GM12878 (cell line): ENCODE measurements around the gene TEC. TPM values are rescaled to one million over a fixed set of nuclear protein-coding genes. Genes with fewer than 3 reads are reported as not detected.

Experiments used
- ATAC-seq: fragments of 200-7000 bp; cut with Tn5 transposase; 3 replicates; pipeline ENCODE4 v1.9.1; 2020; ENCODE audit warnings: mild to moderate bottlenecking, moderate library complexity
- Bru-seq: library from RNA; stranded (reverse); fragments of 400-500 nt; gene quantifications from one replicate; lab custom pipeline; 2021; lab: Mats Ljungman, UMichigan
- BruChase-seq, 2 experiments: library from RNA; stranded (reverse); fragments of 400-500 nt; gene quantifications; one replicate each; lab custom pipeline; 2021; lab: Mats Ljungman, UMichigan
- BruUV-seq: library from RNA; stranded (reverse); fragments of 400-500 nt; replicated peaks from 2 replicates; lab custom pipeline; 2021; lab: Mats Ljungman, UMichigan
- CTCF ChIA-PET: fragments of 300-600 bp; sonication (Branson Sonifier 250); formaldehyde crosslinking; extraction: SDS; loops from one replicate; lab custom pipeline; 2021; ENCODE audit warnings: inconsistent platforms; lab: Yijun Ruan, JAX
- POLR2A ChIA-PET: fragments of 350-600 bp; formaldehyde crosslinking; extraction: SDS; loops from one replicate; lab custom pipeline; 2021; ENCODE audit warnings: inconsistent platforms; lab: Charles Lee
- RAD21 ChIA-PET: fragments of 300-600 bp; sonication (Branson Sonifier 250); formaldehyde crosslinking; loops from one replicate; lab custom pipeline; 2023; ENCODE audit warnings: antibody characterized with exemption; ENCODE audit not compliant: unreplicated experiment; lab: Charles Lee
- SMC1A ChIA-PET: fragments of 300-600 bp; sonication (Branson Sonifier 250); formaldehyde crosslinking; loops from one replicate; lab custom pipeline; 2023; ENCODE audit not compliant: unreplicated experiment, uncharacterized antibody; lab: Charles Lee
- DNase-seq: peaks from one replicate; pipeline ENCODE4 v3.0.0-alpha.2; 2011; ENCODE audit warnings: low read depth, low spot score
- FAIRE-seq: peaks from 3 replicates; lab custom pipeline; 2011; peaks lifted over from hg19 to GRCh38; lab: Jason Lieb, UNC
- H2AFZ ChIP-seq: 2 replicates; pipeline ENCODE4 v1.6.0; 2011; ENCODE audit warnings: low read depth, low read length, control low read depth; ENCODE audit not compliant: control insufficient read depth
- H3K27ac ChIP-seq: 2 replicates; pipeline ENCODE4 v1.5.1; 2011; ENCODE audit warnings: control low read depth; ENCODE audit not compliant: control insufficient read depth, insufficient read depth
- H3K27me3 ChIP-seq, 2 experiments: replicated peaks in 1 of 2; 2 replicates each; pipeline versions ENCODE4 v1.6.0 to v1.6.1; 2011; ENCODE audit warnings: low read length in 1 of 2; ENCODE audit not compliant: control insufficient read depth in 2 of 2, insufficient read depth in 2 of 2
- H3K36me3 ChIP-seq, 2 experiments: 2 replicates each; pipeline ENCODE4 v1.5.1; 2011; ENCODE audit warnings: low read length in 1 of 2; ENCODE audit not compliant: control insufficient read depth in 2 of 2, insufficient read depth in 2 of 2
- H3K4me1 ChIP-seq: 2 replicates; pipeline ENCODE4 v1.6.1; 2011; ENCODE audit warnings: mild to moderate bottlenecking, low read length, moderate library complexity, mixed read lengths; ENCODE audit not compliant: control insufficient read depth, insufficient read depth
- H3K4me2 ChIP-seq: 2 replicates; pipeline ENCODE4 v1.6.0; 2011; ENCODE audit warnings: control low read depth; ENCODE audit not compliant: control insufficient read depth, insufficient read depth
- H3K4me3 ChIP-seq: fragments of 200-600 bp; sonication (generic); 2 replicates; pipeline ENCODE4 v1.5.1; 2016
- H3K79me2 ChIP-seq: 2 replicates; pipeline ENCODE4 v1.6.0; 2011; ENCODE audit warnings: low read length; ENCODE audit not compliant: control insufficient read depth, insufficient read depth
- H3K9ac ChIP-seq: 2 replicates; pipeline ENCODE4 v1.8.0; 2011; ENCODE audit warnings: low read length, control low read depth, mixed read lengths; ENCODE audit not compliant: control insufficient read depth, insufficient read depth
- H3K9me3 ChIP-seq: replicated peaks from 3 replicates; pipeline ENCODE4 v1.5.1; 2011; ENCODE audit warnings: mild to moderate bottlenecking, low read length; ENCODE audit not compliant: control insufficient read depth, insufficient read depth
- H4K20me1 ChIP-seq: 2 replicates; pipeline ENCODE4 v1.6.0; 2011; ENCODE audit not compliant: control insufficient read depth, insufficient read depth
- ATF2 ChIP-seq: IDR thresholded peaks from 2 replicates; pipeline ENCODE4 v1.6.1; 2012; ENCODE audit warnings: low read length, inconsistent platforms
- DPF2 ChIP-seq: fragments of 450-650 bp; IDR thresholded peaks from 2 replicates; pipeline ENCODE4 v1.6.1; 2017; ENCODE audit warnings: mild to moderate bottlenecking
- EED ChIP-seq: sonication (generic); IDR thresholded peaks from 2 replicates; pipeline ENCODE4 v1.6.1; 2016; ENCODE audit warnings: antibody characterized with exemption, low read depth
- HCFC1 ChIP-seq: fragments of 150-350 bp; IDR thresholded peaks from 2 replicates; pipeline ENCODE4 v1.6.1; 2014; ENCODE audit warnings: low read length
- IKZF1 ChIP-seq: fragments of 450-650 bp; conservative IDR thresholded peaks from 2 replicates; pipeline ENCODE4 v1.6.1; 2017; ENCODE audit warnings: antibody characterized with exemption, mild to moderate bottlenecking
- LARP7 ChIP-seq: fragments of 450-650 bp; IDR thresholded peaks from 2 replicates; pipeline ENCODE4 v1.6.1; 2017; ENCODE audit warnings: mild to moderate bottlenecking
- MXI1 ChIP-seq: fragments of 150-350 bp; IDR thresholded peaks from 2 replicates; pipeline ENCODE4 v1.6.1; 2011; ENCODE audit warnings: low read depth, mild to moderate bottlenecking, inconsistent platforms, low read length, improper control_type of control experiment
- NBN ChIP-seq: fragments of 450-650 bp; IDR thresholded peaks from 2 replicates; pipeline ENCODE4 v1.6.1; 2016
- NR2C1 ChIP-seq: fragments of 450-650 bp; IDR thresholded peaks from 2 replicates; pipeline ENCODE4 v1.6.1; 2017; ENCODE audit warnings: antibody characterized with exemption, mild to moderate bottlenecking, moderate library complexity
- PAX8 ChIP-seq: fragments of 450-650 bp; IDR thresholded peaks from 2 replicates; pipeline ENCODE4 v1.6.1; 2017; ENCODE audit warnings: mild to moderate bottlenecking, moderate library complexity
- PML ChIP-seq: IDR thresholded peaks from 2 replicates; pipeline ENCODE4 v1.6.1; 2012; ENCODE audit warnings: low read length, inconsistent platforms
- POLR2A ChIP-seq: IDR thresholded peaks from 2 replicates; pipeline ENCODE4 v1.6.1; 2011; ENCODE audit warnings: low read depth, mild to moderate bottlenecking, low read length
- POLR2AphosphoS5 ChIP-seq: IDR thresholded peaks from 2 replicates; pipeline ENCODE4 v1.6.1; 2011; ENCODE audit warnings: mild to moderate bottlenecking, low read length, inconsistent platforms
- POU2F2 ChIP-seq: IDR thresholded peaks from 3 replicates; pipeline ENCODE4 v1.6.1; 2011; ENCODE audit warnings: low read depth, mild to moderate bottlenecking, low read length, borderline replicate concordance
- RBBP5 ChIP-seq: fragments of 200-600 bp; sonication (generic); conservative IDR thresholded peaks from 2 replicates; pipeline ENCODE4 v1.6.1; 2016
- SIN3A ChIP-seq: IDR thresholded peaks from 2 replicates; pipeline ENCODE4 v1.6.1; 2012; ENCODE audit warnings: low read depth, low read length, improper control_type of control experiment
- USF2 ChIP-seq: IDR thresholded peaks from 2 replicates; pipeline ENCODE4 v1.6.1; 2011; ENCODE audit warnings: low read depth, low read length, improper control_type of control experiment, borderline replicate concordance
- ZNF622 ChIP-seq: fragments of 450-650 bp; IDR thresholded peaks from 2 replicates; pipeline ENCODE4 v1.6.1; 2017; ENCODE audit warnings: mild to moderate bottlenecking, inconsistent platforms
- WGBS: methylation state at CpG from one replicate; pipeline ENCODE4 v1.1.6; 2016; ENCODE audit warnings: low lambda C conversion rate; ENCODE audit not compliant: insufficient replicate concordance, insufficient coverage; ENCODE audit errors: missing lambda C conversion rate; 5-methylcytosine and 5-hydroxymethylcytosine counted together
- in situ Hi-C: fragments of 300-500 bp; cut with MboI; formaldehyde crosslinking; loops from 9 replicates; pipeline ENCODE4 v1.14.3; 2018; ENCODE audit warnings: mixed read lengths
- intact Hi-C: fragments of 100-400 bp; cut with micrococcal nuclease; formaldehyde crosslinking; loops from one replicate; pipeline ENCODE4 v1.14.2; 2022; ENCODE audit not compliant: unreplicated experiment
- long read RNA-seq, 2 experiments: library from polyadenylated mRNA; unstranded; transcript quantifications; one replicate each; pipeline ENCODE4 v2.0.0, GENCODE V29; 2019 to 2020
- polyA minus RNA-seq, 3 experiments: library from RNA; depleted of rRNA, polyadenylated mRNA; stranded (reverse); fragments of >200 nt; gene quantifications; 2 replicates each; pipeline ENCODE4 v1.2.3, GENCODE V29; 2011
- polyA plus RNA-seq, 11 experiments: library from polyadenylated mRNA; depleted of rRNA in 4 of 11; unstranded in 6 of 11; stranded (reverse) in 5 of 11; fragments of >200 nt; fragmentation: Nextera tagmentation in 4 of 11; fragmentation: Illumina TruSeq in 1 of 11; extraction: Ambion mirVana in 4 of 11; extraction: Trizol in 1 of 11; gene quantifications; 1 replicate in 1 of 11; 2 replicates in 10 of 11; pipeline versions ENCODE4 v1.2.1 to v1.2.3, GENCODE V29; 2011 to 2016; ENCODE audit warnings: inconsistent platforms in 2 of 11, missing spikeins in 2 of 11, low read depth in 1 of 11
- total RNA-seq, 4 experiments: library from RNA; depleted of rRNA in 3 of 4; stranded (reverse); fragments of >200 nt in 3 of 4; fragmentation: Illumina TruSeq in 1 of 4; extraction: Trizol in 1 of 4; gene quantifications; 2 replicates each; pipeline versions ENCODE4 v1.2.1 to v1.2.3, GENCODE V29; 2013 to 2021

TEC gene
- total RNA-seq (2013; cell fraction: nucleolus; rRNA removed): 172 and 194 TPM in 2 replicates
- 24.2 and 27.2 TPM in 2 replicates for total RNA-seq (2014; rRNA removed)
- total RNA-seq (2014; rRNA removed; fragmentation: Illumina TruSeq; extraction: Trizol): 24.4 and 25.6 TPM in 2 replicates
- 19.0 and 20.2 TPM in 2 replicates for total RNA-seq (2021)
- 9.0 TPM for polyA plus RNA-seq (2011; ENCODE audit: low read depth)
- 15.4 and 21.3 TPM in 2 replicates for polyA plus RNA-seq (2011; rRNA removed)
- polyA plus RNA-seq (2011; cell fraction: cytosol; rRNA removed): 6.2 and 7.2 TPM in 2 replicates
- 23.0 and 25.2 TPM in 2 replicates for polyA plus RNA-seq (2011; cell fraction: nucleus; rRNA removed)
- 15.4 and 23.3 TPM in 2 replicates for polyA plus RNA-seq (2012)
- polyA plus RNA-seq (2014; fragmentation: Illumina TruSeq; extraction: Trizol): 18.6 and 23.7 TPM in 2 replicates
- 1 to 10 TPM; 7.4 to 10.0 TPM for polyA plus RNA-seq (2014; fragmentation: Nextera tagmentation; extraction: Ambion mirVana)
- 17.3 and 19.3 TPM in 2 replicates for polyA plus RNA-seq (2014; rRNA removed)
- 10 to 100 TPM; 14.6 to 15.5 TPM for polyA plus RNA-seq (2016; fragmentation: Nextera tagmentation; extraction: Ambion mirVana)
- polyA minus RNA-seq (2011; rRNA and poly(A)+ RNA removed): 22.5 and 25.5 TPM in 2 replicates
- 6.9 and 10.0 TPM in 2 replicates for polyA minus RNA-seq (2011; cell fraction: cytosol; rRNA and poly(A)+ RNA removed)
- polyA minus RNA-seq (2011; cell fraction: nucleus; rRNA and poly(A)+ RNA removed): 24.5 and 36.4 TPM in 2 replicates
- Bru-seq, nascent RNA: percentile 95 among the genes with signal in this experiment
- percentile 83 among the genes with signal in this experiment for BruChase-seq, experiment 1, labeled RNA remaining after a 6-hour chase
- BruChase-seq, experiment 2, labeled RNA remaining after a 2-hour chase: percentile 84 among the genes with signal in this experiment
- long read RNA-seq, experiment 1, partial matches to known transcripts: 0 of 1 reads
- long read RNA-seq, experiment 1, other reads (novel, unspliced or antisense): 0 of 1 reads
- long read RNA-seq, experiment 2, transcript TEC-201 (18 exons, 3,687 nt): major isoform, 12 of 27 reads
- long read RNA-seq, experiment 2, partial matches to known transcripts: 6 of 27 reads
- long read RNA-seq, experiment 2, other reads (novel, unspliced or antisense): 9 of 27 reads

- no TSS peak for BruUV-seq
- peak within 1 kb of the TSS; percentile 91 for H3K4me3 ChIP-seq
- intact Hi-C loops: loop anchor here (2.0 to 5.0 kb wide), 5 partner anchors 22 to 782 kb away; partner anchors contain the start of genes ATP10D and NFXL1
- TF ChIP-seq NR2C1: peak; percentile 57
- no peak for TF ChIP-seq PAX8
- TF ChIP-seq ATF2: no peak
- peak; percentile 30 for TF ChIP-seq DPF2
- peak; percentile 55; the same call in 1 of the 2 replicates for TF ChIP-seq MXI1
- peak; percentile 23; the same call in 1 of the 2 replicates for TF ChIP-seq SIN3A
- TF ChIP-seq USF2: no peak; the same call in 1 of the 2 replicates
- TF ChIP-seq RBBP5: no peak
- TF ChIP-seq HCFC1: peak; percentile 9; the same call in 1 of the 2 replicates
- TF ChIP-seq IKZF1: peak; percentile 67
- TF ChIP-seq POLR2A: peak; percentile 92
- TF ChIP-seq NBN: 0 out of 2 replicates have a peak, but pooled peaks have one; percentile 17
- 0 out of 2 replicates have a peak, but pooled peaks have one; percentile 26 for TF ChIP-seq POLR2AphosphoS5
- TF ChIP-seq EED: no peak
- TF ChIP-seq ZNF622: no peak
- TF ChIP-seq POU2F2: peak; percentile 38; the same call in 1 of the 3 replicates
- 0 out of 2 replicates have a peak, but pooled peaks have one; percentile 41 for TF ChIP-seq PML
- peak; percentile 70; the same call in 1 of the 2 replicates for TF ChIP-seq LARP7
Measured at GRCh38 chr4:48268956-48269860, at the start of gene TEC. TEC (minus strand) TSS chr4:48269838; CDS start chr4:48228614, 41,224 bp downstream.

More at GRCh38 chr4:48268956-48269860, at the start of gene TEC:
- FAIRE-seq (peak; percentile 23), DNase-seq (no peak), ATAC-seq (peak; percentile 51)
- ChIA-PET SMC1A (interaction anchor here (1.0 to 2.8 kb wide), 6 partner anchors 11 to 130 kb away, joined by 4 to 14 read pairs (median 5); no protein-coding TSS in a partner anchor), CTCF (interaction anchor here (1.0 kb wide), 2 partner anchors 69 to 130 kb away, joined by 3 to 4 read pairs; no protein-coding TSS in a partner anchor), POLR2A (interaction anchor here (1.1 to 2.5 kb wide), 4 partner anchors 17 to 65 kb away, joined by 3 to 12 read pairs (median 4); no protein-coding TSS in a partner anchor), RAD21 (interaction anchor here (1.1 to 3.6 kb wide), 4 partner anchors 57 to 96 kb away, joined by 3 to 19 read pairs (median 4); no protein-coding TSS in a partner anchor)
- H3K36me3 ChIP-seq: no peaks in the 10 kb centered on the region; a peak in 1 of 4 replicates
- H3K4me1 ChIP-seq: peaks cover 18% of the 10 kb centered on the region
- in situ Hi-C loops: no loop called here
- H3K9ac ChIP-seq: peak within 1 kb of the TSS; percentile 79
- H3K27ac ChIP-seq: peak within 1 kb of the TSS; percentile 88
- peak within 1 kb of the TSS; percentile 88 for H2AFZ ChIP-seq
- H3K9me3 ChIP-seq: peaks cover 1% of the 10 kb centered on the region; the same call in 1 of the 3 replicates
- no peaks in the 10 kb centered on the region for H3K27me3 ChIP-seq
- 1% methylated on average over 39 of the region's 63 CpGs for WGBS
- H3K4me2 ChIP-seq: peak within 1 kb of the TSS; percentile 95
- H4K20me1 ChIP-seq: no peaks in the 10 kb centered on the region
- peaks cover 59% of the 10 kb centered on the region for H3K79me2 ChIP-seq
